HG03442 (cell line): ENCODE results near the gene MORC3.
"Not testable (repeated sequence)": the region's sequence is repeated elsewhere in the genome, so short reads cannot be mapped to it uniquely, and the experiment has no call there.

ENCODE experiments used
- ATAC-seq: cut with Tn5 transposase; IDR thresholded peaks from one replicate; pipeline ENCODE4 v1.9.1; 2021; ENCODE audit warnings: mild to moderate bottlenecking, moderate library complexity; ENCODE audit not compliant: unreplicated experiment

MORC3 gene

GRCh38 chr21:36384885-36385232 is 64.9 kb downstream of the MORC3 start:
- ATAC-seq: peak; percentile 7

DNA sequence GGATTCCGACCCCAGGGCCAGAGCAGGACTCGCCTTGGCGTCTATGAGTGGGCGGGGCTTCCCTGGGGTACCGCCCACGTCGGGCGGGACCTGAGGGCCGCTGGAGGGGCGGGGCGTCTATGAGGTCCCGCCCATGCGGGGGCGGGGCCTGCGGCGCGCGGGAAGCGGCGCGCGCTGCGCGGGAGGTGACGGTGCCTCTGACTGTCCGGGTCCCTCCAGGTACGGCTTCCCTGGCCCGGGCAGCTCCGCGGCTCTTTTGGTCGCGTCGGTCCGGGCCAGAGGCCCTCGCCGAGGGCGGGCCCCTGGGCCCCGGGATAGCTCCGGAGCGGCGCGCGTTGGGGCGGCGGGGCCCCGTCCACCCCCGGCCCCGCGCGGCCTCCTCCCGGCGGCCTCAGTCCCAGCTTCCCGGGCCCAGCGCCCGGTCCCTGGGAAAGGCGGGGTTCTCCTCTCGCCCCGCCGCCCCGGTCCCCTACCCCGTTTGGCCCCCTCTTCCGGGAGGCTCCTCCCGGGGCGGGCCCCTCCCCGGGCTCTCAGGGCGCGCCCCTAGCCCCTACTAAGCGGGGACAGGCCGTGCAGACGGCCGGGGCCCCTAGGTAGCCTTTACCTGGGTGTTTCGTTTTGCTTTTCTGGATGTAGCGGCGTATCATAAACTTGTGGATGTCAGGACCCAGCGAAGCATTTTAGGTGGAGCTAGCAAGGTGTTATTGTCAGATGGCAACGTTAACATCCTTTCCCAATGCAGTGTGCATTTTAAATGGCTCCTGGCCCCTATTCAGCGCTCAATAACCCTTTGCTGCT is 65.4 kb downstream of the MORC3 start, which contains the start of gene CHAF1B:
Gene CHAF1B (plus strand): TSS at position 160 of the 798 bp plus-strand sequence. CDS start 745 bp downstream, outside the sequence.
- peak; percentile 82 for ATAC-seq

DNA sequence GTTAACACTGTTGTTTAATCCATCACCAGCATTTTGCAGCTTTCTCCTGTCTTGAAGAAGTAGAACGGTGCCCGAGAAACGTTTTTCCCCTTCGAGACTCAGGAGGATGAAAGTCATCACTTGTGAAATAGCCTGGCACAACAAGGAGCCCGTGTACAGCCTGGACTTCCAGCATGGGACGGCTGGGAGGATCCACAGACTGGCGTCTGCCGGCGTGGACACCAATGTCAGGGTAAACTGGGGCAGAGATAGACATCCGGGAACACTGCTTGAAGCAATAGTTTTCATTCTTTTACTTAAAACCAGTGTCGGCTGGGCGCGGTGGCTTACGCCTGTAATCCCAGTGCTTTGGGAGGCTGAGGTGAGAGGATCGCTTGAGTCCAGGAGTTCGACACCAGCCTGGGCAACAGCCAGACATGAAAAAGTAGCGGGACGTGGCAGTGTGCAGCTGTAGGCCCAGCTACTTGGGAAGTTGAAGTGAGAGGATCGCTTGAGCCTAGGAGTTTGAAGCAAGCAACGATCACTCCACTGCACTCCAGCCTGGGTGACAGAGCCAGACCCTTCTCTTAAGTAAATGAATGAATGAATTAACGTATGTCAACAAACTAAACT is 66.1 kb downstream of the MORC3 start:
- no peak for ATAC-seq

GRCh38 chr21:36388096-36388495 is 68.1 kb downstream of the MORC3 start:
- no peak for ATAC-seq

DNA sequence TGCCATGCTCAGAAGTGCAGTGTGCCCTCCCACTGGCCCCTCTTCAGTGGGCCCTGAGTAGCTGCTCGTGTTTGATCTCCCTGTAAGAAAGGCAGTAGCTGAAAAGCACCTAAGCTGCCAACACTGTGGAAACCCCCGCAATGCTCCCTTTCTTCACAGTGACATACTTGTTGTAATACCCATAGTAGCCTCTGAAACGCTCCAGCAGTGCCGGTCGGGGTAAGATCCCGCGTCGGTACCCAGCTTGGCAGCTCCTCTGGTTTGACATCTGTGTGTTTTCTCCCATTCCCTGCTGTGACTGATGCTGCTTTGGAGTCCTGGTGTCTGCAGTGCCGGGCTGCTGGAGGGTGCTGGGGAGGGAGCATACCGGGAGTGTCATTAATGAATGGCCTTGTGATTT is 68.8 kb downstream of the MORC3 start:
- ATAC-seq: no peak

- ATAC-seq: not testable (repeated sequence)
Measured at GRCh38 chr21:36391649-36392048, 71.7 kb downstream of the MORC3 start.

- ATAC-seq: no peak
Measured at GRCh38 chr21:36395353-36396111, 75.5 kb downstream of the MORC3 start.

GRCh38 chr21:36396325-36396724 is 76.3 kb downstream of the MORC3 start:
- ATAC-seq: no peak

DNA sequence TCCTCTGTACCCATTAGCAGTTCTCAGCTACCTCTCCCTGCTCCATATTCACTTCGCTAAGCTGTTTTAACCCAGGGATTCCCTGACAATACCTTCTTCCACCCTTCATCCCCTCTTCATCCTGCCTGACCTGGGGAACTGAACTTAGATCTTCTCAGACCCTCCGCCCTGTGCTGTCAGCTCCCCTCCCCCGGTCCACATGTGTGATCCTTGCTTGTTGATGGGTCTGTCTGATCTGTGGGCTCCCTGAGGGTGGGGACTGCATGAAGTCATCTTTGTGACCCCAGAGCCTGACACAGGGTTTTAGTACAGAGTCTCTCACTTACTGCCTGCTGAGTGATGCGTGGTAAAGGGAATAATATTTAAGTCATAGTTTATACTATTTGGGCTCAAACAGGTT is 77.0 kb downstream of the MORC3 start:
- ATAC-seq: no peak

DNA sequence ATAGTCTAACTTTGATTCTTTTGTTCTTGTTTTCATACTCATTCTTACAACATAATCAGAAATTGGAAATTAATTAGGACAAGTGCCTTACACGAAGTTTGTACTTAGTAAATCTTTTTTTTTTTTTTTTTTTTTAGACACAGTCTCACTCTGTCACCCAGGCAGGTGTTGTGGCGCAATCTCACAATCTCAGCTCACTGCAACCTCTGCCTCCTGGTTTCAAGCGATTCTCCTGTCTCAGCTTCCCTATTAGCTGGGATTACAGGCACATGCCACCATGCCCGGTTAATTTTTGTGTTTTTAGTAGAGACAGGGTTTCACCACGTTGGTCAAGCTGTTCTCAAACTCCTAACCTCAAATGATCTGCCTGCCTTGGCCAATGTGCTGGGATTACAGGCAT is 77.6 kb downstream of the MORC3 start:
- no peak for ATAC-seq

GRCh38 chr21:36399736-36400135 is 79.7 kb downstream of the MORC3 start:
- ATAC-seq: not testable (repeated sequence)

DNA sequence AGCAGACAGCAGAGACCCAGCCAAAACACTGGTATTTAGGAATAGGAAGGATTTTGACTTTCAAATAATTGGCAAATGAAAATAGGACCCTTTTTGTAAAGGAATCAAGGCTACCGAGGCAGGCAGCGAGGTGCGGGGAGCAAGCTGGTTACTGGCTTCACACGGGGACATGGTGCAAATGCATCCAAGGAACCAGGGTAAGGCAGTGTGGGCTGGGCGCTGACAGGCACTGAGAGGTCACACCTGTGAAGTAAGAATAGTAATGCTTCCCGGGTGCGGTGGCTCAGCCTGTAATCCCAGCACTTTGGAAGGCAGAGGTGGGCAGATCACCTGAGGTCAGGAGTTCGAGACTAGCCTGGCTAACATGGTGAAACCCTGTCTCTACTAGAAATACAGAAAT is 80.7 kb downstream of the MORC3 start:
- no peak for ATAC-seq

DNA sequence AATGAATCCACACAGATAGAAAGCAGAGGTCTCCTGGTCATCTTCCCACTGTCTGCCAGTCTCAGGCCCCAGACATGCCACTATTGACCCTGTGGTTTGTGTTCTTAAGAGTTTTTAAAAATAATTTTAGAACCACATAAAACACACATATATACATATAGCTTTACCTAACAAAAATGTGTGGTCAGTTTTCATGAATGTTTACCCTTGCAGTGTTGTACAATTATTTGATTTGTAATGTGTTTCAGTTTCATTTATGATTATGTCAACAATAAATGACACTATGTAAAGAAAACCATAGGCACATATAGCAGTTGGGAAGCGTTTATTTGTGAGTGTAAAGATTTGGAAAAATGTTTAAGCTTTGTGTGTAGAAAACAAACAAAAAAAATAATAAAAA is 82.3 kb downstream of the MORC3 start:
- ATAC-seq: no peak

GRCh38 chr21:36403713-36404112 is 83.7 kb downstream of the MORC3 start:
- ATAC-seq: no peak

GRCh38 chr21:36408568-36408967 is 88.6 kb downstream of the MORC3 start:
- ATAC-seq: no peak

GRCh38 chr21:36411301-36411700 is 91.3 kb downstream of the MORC3 start:
- ATAC-seq: no peak

GRCh38 chr21:36412916-36413315 is 92.9 kb downstream of the MORC3 start:
- no peak for ATAC-seq

- no peak for ATAC-seq
Measured at GRCh38 chr21:36415375-36415774, 95.4 kb downstream of the MORC3 start.

GRCh38 chr21:36419241-36419640 is 99.2 kb downstream of the MORC3 start:
- ATAC-seq: no peak

DNA sequence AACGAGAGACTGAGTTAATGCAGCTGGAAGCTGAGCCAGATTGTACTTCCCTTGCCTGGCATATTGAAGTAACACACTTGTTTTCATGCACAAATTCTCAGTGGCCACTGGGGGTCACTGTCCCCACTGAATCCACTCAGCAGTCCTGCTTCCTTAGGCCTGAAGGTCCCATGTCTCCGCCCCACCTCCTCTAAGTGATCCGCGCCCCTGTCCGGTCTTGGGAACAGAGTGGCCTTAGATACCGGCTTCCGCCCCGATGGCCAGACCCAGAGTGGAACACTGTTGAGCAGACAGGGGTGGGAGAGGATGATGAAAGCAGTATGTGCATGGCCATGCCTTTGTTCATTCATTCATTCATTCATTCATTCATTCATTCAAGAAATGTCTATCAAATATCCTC is 100.0 kb downstream of the MORC3 start:
- peak; percentile 63 for ATAC-seq

- no peak for ATAC-seq
Measured at GRCh38 chr21:36420571-36421339, 100.8 kb downstream of the MORC3 start.
